DLD1 (cell line): ENCODE results near the gene LAMB3.

ENCODE experiments used
- in situ Hi-C: cut with HindIII; loops from 2 replicates; pipeline ENCODE4 v1.10.0; 2017; ENCODE audit warnings: low sequenced_read_pairs

The LAMB3 gene

DNA sequence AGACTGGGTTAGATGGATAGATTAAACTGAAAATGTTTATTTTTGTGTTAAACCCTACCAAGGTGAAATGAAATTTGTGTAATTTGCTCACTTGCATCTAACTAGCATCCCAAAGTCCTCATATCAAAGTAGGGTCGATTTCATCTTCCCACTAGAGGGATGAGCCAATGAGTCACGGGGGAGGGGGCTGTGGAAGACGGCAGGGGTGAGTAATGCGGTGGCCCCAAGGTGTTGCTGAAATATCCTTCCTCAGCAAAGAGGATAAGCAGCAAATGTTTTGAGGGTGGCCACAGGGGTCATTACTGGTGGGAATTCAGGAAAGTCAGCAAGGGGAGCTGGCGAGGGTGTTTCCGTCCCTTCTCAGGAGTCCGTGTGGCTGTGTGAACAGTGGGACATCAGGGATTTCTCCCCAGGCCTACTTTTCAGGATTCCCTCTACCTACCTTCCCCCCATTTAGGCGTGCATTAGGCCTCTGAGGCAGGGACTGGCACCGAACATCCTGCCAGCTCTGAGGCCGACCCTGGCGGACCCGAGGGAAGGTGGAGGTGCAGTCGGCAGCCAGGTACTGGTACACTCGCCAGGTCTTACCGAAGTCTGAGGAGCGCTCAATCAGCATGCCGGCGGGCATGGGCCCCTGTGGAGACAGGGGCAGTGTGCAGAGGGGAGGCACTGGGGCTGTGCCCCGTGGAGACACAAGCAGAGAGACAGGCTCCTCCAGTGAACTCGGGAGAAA lies 18.1 kb downstream of the LAMB3 start:
- in situ Hi-C loops: no loop called here

- in situ Hi-C loops: no loop called here
Observed at GRCh38 chr1:209633335-209633997, 18.8 kb downstream of the LAMB3 start.

- in situ Hi-C loops: no loop called here
Observed at GRCh38 chr1:209630383-209631225, 21.6 kb downstream of the LAMB3 start.

- in situ Hi-C loops: no loop called here
Observed at GRCh38 chr1:209629621-209630382, 22.4 kb downstream of the LAMB3 start.

DNA sequence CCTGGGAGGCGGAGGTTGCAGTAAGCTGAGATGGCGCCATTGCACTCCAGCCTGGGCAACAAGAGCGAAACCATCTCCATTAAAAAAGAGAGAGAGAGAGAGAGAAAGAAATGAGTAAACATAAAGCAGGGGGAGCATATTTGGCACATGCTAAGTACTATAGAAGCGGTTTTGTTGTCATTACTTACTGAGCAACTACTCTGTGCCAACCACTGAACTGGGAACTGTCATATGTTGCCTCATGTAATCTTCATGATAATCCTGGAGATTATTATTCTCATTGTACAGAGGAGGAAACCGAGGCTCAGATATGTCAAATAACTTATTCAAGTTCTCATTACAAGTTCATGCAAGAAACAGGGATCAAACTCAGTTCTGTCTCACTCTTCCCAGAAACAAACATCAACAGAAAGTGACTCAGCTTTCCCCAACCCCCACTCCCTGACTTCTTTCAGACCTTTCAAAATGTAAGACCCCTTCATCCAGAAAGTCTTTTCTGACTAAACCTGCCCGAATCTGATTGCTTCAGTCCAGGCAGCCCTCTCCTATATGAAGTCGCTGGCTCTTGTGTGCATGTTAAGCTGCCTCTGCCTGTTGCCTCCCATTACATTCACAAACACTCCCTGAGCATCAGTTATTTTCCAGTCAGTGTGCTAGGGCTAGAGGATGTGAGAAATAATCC lies 23.5 kb downstream of the LAMB3 start:
- in situ Hi-C loops: no loop called here

DNA sequence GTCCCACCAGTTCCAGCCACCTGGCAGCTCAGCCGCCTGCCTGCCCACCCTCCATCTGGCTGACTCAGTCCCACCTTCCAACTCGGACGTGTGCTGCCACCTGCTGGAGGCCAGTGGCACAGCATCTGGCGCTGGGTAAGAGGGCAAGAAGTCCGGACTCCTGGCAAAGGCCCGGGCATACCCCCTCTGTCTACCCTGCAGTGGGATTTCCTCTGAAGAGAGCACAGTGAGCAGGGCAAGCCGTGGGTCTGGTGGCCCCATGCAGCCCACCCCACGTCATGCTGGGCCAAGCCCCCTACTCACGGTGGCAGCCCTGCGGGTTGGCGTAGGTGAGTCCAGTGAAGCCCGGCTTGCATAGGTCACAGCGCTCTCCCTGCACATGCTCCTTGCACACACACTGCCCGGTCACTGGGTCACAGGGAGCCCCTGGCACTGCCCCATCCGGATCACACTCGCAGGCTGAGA lies 24.5 kb downstream of the LAMB3 start:
- in situ Hi-C loops: no loop called here

DNA sequence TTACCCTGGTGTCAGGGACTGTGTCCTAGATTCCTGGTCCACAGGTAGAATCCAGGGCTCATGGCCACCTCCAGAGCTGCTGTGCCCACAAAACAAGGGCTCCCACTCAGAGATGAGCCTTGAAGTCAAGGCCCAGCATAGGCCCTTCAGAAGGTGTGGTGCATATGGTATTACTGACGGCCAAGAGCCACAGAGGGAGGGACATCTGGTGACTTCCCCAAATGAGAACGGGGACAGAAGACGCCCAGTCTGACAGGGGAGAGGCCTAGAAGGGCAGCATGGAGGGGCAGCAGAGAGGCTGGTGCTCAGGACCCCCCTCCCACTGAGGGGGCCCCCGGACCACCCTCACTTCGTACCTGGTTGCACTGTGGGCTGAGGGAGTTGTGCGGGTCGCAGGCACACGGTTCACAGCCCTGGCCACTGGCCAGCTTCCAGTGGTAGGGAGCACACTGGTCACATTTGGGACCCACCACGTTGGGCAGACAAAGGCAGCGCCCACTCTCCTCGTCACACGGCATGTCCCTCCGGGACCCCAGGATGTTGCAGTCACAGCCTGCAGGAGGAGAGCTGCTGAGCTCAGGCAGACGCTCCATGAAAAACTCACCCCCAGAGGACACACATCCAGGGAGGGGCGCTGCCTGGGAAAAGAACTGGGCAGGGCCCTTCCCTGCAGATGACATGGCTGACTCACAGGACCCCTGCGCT lies 25.0 kb downstream of the LAMB3 start:
- in situ Hi-C loops: no loop called here

- in situ Hi-C loops: no loop called here
Observed at GRCh38 chr1:209626346-209627026, 25.7 kb downstream of the LAMB3 start.

GRCh38 chr1:209625791-209626285 lies 26.4 kb downstream of the LAMB3 start:
- in situ Hi-C loops: no loop called here

- in situ Hi-C loops: no loop called here
Observed at GRCh38 chr1:209624558-209625549, 27.4 kb downstream of the LAMB3 start.

- in situ Hi-C loops: no loop called here
Observed at GRCh38 chr1:209622841-209623829, 29.1 kb downstream of the LAMB3 start.

DNA sequence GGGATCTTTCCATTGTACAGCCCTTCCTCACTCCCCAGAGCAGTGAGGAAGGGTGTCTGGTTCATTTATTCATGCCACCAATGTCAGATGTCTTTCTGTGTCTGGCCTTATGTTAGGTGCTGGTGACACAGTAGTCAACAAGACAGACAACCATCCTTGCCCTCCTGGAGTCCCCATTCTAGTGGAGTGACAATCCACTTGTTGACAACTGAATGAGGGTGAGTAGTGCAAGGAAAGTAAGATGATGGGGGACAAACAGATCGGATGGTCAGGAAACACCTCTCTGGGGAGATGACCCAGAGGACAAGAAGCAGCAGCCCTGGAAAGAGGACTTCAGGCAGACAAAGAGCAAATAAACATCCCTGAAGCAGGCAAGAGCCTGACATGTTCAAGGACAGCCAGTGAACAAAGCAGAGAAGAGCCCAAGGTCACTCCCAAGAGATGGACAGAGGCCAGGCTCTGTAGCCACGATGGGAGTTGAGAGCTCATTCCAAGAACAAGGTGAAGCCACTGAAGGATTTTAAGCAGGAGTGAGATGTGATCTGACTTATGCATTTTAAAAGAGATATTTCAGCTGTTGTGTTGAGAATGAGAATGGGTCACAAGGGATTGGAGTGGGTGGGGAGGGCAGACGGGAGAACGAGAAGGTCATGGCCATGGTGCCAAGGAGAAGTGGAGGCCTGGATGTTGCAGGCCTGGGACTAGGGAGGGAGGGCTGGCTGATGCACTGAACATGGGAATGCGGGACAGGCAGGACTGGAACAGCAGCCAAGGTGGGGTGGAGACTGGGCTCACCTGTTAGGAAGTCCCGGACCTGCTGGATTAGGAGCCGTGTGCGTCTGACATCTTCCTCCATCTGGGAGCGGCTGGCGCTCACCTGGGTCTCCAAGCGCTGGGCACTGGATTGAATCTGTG lies 30.2 kb downstream of the LAMB3 start:
- in situ Hi-C loops: no loop called here

DNA sequence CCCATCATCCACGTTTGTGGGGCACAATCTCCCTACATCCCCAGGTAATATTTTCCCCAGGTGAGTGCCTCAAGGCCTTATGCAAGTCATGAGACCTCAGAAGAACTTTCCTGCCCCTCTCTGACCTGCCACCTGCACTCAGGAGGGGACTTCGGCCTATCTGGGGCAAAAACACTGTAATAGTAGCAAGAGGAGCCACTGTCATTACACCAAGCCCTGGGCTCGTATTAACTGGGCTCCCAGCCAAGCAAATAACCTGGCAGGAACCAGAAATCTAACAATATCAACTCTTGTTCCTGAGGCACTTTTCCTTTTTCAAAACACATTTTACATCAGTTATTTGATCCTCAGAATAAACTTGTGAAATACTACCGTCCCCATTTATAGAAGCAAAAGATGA lies 30.9 kb downstream of the LAMB3 start:
- in situ Hi-C loops: no loop called here

- in situ Hi-C loops: no loop called here
Observed at GRCh38 chr1:209620487-209620884, 31.7 kb downstream of the LAMB3 start.

DNA sequence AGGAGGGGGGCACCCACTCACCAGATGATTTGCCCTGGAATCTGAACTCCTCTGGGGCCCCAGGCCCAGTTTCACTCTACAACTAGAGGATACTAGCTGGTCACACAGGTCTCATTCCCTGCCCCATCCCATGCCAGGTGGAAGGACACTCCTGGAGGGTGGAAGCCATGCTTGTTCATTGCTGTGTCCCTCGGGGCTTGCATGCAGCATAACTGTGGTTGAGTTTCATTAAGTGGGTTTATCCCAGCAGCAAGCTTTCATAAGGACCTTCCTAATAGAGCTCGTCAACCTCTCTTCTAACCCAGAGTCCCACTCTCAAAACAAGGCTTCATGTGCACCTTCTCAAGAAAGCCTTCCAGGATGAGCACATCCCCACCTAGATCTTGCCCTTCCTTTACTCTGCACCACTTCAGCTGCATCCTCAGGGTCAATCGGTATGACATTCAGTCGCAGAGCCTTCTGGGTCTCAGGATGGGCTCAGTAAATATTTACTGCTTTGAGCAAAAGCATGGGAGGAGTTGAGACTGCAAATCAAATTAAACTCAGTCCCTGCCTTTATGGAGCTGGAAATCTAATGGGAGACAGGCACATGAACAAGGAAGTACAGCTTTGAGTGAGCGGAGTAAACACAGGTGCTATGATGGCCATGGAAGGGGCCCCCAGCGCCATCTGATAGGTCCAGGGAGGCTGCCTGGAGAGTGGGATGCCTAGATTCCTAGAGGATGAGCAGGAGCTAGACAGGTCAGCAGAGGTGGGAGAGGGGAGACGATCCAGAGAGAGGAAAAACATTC lies 32.3 kb downstream of the LAMB3 start:
- in situ Hi-C loops: no loop called here
